ENCODE measurements around the gene EIF4E3. TPM values are rescaled to one million over a fixed set of nuclear protein-coding genes. Genes with fewer than 3 reads are reported as not detected.

The EIF4E3 gene
- polyA plus RNA-seq, 10 donors = 6.5 to 12.6 (median 9.9) TPM

DNA sequence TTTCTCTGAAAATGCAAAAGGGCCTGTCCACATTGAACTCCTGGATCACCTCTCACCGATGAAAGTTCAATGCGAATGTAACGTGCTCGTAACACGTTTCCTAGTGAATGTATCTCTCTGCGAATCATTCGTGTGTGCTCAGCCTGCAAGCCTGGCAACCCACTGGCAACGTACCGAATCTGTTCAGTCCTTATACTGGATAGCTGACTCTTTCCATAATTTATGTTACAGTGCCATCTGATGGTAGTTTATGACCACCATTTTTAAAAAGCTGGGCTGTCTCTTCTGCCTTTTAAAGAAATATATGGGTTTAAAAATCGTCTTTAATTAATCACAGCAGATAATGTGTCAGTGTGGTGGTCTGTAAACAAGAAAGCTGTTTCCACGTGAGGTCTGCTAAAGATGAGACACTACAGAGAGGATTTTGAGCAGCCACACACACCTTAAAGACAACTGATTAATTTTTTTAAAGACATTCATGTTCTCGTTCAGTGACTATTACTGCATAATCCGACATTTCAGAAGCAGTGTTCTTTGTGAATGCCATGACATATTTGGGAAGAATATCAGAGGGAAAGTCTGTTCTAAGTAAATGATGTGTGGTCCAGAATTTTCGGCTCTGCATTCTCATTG, 72.3 kb downstream of the EIF4E3 start:
- peak; percentile 64 to 78 (median 65) for DNase-seq

DNA sequence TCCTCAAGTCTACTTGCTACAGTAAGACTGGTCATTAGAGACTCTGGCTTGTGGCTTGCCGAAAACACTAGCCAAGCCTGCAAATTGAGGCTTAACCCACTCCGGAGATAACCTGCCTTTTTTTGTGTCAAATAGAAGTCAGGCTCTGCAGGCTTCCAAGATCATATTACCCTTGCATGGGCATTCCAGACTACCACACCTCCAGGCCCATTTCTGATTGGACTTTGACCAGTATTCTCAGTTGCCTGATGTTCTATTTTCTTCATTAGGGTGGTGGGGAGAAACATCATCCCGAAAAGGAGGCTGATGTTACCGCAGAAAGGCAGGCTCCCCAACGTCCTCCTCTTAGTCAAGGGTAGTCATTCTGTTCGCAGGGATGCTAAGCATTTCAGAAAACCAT, 73.6 kb downstream of the EIF4E3 start:
- no peak for DNase-seq

DNA sequence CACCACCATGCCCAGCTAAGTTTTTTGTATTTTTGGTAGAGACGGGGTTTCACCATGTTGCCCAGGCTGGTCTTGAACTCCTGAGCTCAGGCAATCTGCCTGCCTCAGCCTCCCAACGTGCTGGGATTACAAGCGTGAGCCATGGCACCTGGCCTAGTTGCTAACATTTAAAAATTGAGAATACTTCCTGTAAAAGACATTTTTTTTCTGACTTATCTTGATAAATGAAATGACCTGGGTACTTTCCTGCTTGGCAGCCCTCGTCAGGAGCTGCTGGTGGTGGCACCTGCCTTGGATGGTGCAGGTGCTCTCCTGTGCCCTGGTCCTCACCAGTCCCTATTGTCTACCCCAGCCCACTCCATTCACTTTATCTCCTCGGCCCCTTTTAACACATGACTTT, 74.8 kb downstream of the EIF4E3 start:
- DNase-seq = no peak

DNA sequence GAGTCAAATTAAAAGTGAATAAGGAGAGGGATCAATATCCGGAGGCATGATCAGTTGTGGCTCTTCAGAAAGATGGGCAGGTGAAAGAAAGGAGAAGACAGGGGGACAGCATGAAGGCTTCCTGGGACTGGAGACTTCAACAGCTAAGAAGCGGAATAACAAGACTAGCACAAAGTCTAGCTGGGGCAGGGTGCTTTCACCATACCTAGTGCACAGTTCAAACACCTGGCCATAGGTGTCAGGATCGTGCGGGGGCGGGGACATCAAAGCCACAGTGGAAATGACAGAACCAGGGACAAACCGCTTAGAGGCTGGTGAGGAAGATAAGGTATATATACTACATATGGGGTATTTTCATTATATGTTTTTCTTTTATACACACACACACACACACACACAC, 75.4 kb downstream of the EIF4E3 start:
- no peak for DNase-seq

DNA sequence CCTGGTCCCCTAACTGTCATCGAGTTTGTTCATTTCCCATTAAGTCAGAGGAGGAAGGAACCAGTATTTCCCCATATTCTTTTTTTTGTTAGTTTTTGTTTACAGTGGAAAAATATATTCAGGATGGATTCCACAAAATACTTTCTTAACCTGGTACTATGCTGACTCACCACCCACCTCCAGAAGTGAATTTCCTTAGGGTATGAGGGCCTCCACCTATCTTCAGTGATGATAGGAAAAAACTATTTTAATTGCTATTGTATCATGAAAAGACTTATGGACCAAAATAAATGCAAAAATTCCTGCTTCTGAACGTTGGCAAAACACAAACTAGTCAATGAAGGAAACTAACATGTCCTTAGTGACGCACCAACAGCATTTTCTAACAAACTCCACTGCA, 77.5 kb downstream of the EIF4E3 start:
- no peak for DNase-seq

DNA sequence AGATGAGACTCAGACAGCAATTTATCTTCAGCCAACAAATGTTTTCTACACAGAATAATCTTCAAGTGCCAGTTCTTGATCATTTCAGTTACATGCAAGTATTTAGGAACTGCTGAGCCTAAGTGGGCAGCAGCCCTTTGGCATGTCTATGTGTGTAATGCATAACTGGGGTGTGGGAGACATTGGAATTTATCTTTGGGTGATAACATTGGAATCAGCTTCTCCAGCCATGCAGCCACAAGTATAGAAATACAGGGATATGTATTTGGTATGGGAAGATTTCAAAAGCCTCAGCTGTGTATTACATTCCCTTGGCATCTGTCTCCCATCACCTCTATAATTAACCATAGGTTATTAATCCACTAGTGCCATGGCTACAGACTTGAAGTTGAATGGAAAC, 78.2 kb downstream of the EIF4E3 start:
- DNase-seq = no peak

DNA sequence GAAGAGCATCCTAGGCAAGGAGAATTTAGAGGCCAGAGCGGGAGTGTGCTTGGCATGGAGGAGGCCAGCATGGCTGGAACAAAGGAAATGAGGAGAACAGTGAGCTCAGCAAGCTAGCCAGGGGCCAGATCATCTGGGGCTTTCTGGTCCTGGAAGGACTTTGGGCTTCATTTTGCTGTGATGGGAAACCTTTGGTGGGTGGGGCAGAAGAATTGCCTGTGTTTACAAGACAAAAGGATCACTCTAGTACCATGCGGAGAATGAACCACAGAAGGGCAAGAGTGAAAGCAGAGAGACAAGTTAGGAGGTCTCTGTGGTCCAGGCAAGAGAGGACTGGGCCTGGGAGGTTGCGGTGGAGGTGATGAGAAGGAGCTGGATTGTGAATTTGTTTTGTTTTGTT, 80.1 kb downstream of the EIF4E3 start:
- no peak for DNase-seq

DNA sequence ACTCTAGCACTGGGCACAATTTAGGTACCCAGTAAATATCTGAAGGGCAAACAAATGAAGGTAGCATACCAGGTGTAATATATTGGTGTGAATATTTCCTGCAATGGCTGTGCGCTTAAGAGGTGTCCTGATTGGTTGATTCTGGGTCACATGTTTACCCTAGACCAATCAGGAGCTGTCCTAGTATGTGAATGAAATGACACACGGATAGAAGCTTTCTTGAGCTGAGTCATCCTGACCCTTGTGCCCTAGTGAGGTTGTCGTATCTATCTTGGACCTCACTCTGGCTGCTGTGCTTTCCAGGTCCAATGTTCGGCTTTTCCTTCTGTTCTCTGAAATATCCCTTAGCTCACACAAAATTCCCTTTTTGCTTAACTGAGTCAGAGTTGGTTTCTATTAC, 83.5 kb downstream of the EIF4E3 start:
- DNase-seq = no peak

DNA sequence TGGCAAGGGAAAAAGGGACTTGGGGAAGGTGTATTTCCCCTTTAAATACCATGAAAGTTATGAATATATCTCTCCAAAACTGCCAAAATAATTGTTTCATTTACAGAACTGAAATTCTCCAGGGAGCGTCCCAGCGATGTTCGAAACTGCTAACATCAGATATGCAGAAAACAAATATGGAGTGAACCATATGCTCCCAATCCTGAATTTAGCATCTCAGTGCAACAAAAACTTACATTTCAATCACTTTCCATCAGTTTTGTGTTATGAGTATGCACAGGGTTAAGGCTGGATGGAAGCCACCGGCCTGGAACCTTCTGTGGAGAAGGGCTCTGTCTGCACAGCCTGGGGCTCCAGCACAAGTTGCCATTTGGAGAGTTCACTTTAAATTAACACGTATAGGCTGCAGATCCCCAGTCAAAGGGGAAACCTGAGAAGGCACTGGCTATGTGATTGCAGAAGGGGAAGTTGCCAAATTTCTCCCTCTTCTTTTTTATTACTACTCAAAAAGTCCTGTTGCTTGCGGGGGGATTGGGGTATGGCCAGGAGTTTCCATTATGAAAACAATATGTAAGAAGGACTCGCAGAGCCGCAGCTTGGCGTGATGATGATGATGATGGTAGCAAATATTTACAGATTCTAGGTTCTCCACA, 84.7 kb downstream of the EIF4E3 start:
- no peak for DNase-seq

DNA sequence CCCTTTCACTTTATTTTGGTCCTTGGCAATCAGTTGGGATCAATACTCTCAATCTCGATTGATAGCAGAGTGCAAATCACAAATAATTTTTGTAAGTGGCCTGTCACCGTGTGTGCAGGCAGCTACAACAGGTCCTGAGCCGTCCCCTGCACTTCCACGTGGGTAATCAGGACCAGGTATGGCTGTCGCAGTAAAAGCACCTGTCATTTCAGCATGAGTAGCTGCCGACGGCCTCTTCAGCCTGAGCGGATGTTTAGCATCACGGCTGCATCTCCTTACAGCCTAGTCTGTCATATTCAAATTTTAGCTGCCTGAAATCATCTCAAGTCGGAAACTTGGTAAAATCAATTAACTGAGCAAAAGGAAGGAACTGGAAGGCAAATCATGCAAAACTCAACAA, 88.7 kb downstream of the EIF4E3 start:
- DNase-seq = no peak

DNA sequence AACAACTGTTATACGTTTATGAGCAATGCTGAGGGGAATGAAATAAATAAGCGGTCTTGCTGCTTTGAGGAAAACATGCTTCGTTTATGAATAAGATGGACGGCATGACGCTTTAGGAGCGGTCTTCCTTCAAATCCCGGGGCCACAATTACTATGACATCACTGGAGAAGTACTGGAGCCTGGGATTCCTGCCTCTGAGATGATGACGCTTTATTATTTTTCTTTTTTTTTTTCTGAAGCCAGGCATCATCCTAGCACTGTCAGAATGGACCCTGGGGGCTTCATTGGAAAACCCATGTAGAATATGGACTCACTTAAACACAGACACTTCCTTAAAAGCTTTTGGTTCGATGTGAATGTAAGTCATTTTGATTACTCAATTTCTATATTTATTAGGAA, 89.2 kb downstream of the EIF4E3 start:
- no peak for DNase-seq

DNA sequence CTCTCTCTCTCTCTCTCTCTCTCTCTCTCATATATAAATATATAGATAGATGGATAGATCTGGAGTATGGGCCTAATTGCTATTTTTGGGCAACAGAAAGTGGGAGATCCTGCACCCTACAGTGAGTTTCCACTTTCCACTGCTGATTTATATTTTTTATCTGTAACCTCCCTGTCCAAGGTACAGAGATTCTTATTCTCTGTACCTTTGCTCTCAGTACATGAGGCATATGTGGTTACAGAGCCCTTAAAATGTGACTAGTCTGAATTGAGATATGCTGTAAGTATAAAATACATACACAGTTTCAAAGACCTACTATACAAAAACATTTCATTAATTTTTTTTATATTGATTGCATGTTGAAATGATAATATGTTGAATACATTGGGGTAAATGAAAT, 90.5 kb downstream of the EIF4E3 start:
- DNase-seq = no peak

DNA sequence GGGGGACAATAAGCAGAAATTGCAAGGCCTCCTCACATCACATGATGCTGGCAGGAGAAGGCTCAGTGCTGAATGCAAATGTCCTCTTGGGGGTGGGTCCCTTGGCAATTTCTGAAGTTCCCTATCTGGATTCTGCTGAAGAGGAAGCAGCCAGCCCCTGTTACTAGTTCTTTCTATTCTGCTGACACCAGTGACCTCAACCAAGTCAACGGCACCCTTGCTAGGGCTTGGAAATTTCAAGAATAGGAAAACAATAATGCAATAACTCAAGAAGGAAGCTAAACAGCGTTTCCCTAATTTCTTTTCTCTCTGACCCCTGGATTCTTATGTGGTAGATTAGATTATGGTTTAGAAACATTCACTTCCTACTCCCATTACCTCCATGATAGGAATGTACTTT, 95.5 kb downstream of the EIF4E3 start:
- peak; percentile 9 to 30 (median 17) for DNase-seq

DNA sequence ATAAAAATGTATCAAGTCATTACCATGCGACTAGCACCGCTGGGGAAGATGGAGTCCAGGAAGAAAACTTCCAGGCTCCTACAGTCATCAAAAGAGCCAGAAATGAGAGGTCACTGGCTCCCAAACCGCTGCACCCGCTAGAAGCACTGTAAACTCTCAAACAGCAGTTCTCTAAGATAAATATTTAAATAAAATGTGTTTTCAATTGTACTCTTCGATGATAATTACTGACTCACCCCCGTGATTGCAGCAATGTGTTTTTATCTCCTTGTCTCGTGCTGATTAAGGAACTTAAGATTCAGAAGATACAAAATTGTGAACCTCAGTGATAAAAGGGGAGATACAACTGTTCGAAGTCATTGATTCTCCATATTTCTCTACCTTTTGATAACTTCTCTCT, 95.9 kb downstream of the EIF4E3 start:
- peak in 1 of 3 donors; percentile 54 for DNase-seq

DNA sequence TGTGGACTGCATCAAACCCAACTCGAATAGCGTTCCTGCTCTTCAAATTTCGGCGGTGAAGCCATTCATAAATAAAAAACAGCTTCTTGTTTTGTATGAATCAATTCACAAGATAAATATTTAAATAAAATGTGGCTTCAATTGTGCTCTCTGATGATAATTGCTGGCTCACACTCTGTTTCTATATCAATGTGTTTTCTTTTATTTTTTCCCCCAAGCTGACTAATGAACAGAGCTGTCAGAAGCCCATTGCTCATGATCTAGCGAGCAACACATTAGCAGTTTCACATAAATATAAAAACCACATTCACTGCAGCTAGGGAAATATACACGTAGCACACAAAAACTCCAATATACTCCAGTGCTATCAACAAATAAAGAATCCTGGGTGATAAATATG, 96.7 kb downstream of the EIF4E3 start:
- DNase-seq = peak in 1 of 3 donors; percentile 26

DNA sequence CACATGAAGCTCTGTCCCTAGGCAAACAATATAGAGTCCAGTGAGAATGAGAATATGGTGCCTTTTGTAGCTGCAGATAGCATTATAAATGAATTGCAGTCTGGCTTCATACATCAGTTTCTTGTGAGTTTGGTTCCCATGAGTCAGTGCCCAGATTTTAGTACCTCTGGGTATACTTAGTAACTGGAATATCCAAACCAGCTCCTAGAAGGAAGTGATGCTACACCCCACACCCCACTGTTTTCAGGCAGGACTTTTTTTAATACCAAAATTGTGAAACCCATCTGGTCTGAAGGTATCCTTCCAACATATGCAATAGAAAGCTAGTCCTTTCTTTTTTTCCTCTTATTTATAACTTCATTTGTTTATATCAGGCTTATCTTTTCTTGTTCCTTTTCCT, 99.5 kb downstream of the EIF4E3 start:
- DNase-seq = no peak

Other genes with a start within 250 kb of the EIF4E3 start
- gene FOXP1, start 141.7 kb downstream of the EIF4E3 start, polyA plus RNA-seq (ENCODE audit: insufficient read length in 10 of 10) = 10 to 100 TPM; 17.1 to 26.3 (median 20.8) TPM
- 1 to 10 TPM; 2.1 to 7.1 (median 2.7) TPM for gene GPR27, start 28.5 kb upstream of the EIF4E3 start, polyA plus RNA-seq (ENCODE audit: insufficient read length in 10 of 10)
- 1 to 10 TPM in 3 of 10 donors, under 1 TPM in 7; 0.25 to 2.4 (median 0.82) TPM for gene PROK2, start 59.7 kb upstream of the EIF4E3 start, polyA plus RNA-seq (ENCODE audit: insufficient read length in 10 of 10)